NCI-H446 (cell line): ENCODE results near the gene SLC39A6.
"Not testable (repeated sequence)": the region's sequence is repeated elsewhere in the genome, so short reads cannot be mapped to it uniquely, and the experiment has no call there.

Source experiments
- DNase-seq, 2 experiments: peaks; one replicate each; lab custom pipeline; 2025; lab: John Stamatoyannopoulos, UW

Gene SLC39A6

DNA sequence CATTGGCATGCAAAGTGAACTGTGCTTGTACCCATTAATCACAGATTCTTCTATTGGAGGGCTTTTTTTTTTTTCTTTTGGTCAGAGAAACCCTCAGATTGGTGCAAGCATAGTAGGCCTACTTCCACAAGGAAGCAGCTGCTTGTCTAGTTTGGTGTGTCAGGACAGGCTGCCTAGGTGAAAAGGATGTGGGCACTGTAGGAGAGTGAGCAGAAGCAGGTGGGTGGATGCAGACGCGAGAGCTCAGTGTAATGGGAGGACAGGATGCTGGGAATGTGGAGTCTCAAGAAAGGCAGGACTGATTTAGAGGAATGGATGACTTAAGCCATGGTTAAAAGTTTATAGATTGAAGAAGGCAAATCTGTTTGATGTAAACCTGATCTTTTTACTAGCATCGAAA, 3.6 kb upstream of the SLC39A6 start:
- no peak for DNase-seq

DNA sequence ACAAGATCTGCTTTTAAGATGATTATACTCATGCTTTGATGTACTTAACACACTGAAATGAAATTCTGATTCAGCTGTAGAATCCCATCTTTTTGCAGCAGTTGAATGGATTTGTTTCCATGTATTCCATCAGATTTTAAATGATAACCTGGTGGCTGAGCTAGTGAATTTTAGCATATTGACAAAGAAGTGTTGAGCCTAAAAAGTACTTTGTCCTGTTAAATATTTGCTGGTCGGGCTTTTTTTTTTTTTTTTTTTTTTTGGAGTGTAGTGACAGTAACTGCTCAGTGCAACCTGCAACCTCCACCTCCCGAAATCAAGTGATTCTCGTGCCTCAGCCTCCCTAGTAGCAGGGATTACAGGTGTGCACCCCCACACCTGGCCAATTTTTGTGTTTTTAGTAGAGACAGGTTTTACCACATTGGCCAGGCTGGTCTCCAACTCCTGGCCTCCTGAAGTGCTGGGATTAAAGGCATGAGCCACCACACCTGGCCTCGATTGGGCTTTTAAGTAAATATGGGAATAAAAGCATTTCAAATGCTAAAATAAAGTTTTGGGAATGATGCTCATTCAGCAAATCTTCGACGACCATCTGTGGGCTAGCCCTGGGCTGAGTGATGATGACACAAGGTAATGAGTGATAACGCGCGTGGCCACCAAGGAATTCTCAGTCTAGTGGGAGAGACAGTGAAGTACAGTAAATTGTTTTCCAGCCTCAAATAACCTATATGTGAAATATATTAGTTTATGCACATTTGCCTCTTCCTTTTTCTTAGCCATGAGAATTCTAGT, 2.7 kb upstream of the SLC39A6 start:
- no peak for DNase-seq

DNA sequence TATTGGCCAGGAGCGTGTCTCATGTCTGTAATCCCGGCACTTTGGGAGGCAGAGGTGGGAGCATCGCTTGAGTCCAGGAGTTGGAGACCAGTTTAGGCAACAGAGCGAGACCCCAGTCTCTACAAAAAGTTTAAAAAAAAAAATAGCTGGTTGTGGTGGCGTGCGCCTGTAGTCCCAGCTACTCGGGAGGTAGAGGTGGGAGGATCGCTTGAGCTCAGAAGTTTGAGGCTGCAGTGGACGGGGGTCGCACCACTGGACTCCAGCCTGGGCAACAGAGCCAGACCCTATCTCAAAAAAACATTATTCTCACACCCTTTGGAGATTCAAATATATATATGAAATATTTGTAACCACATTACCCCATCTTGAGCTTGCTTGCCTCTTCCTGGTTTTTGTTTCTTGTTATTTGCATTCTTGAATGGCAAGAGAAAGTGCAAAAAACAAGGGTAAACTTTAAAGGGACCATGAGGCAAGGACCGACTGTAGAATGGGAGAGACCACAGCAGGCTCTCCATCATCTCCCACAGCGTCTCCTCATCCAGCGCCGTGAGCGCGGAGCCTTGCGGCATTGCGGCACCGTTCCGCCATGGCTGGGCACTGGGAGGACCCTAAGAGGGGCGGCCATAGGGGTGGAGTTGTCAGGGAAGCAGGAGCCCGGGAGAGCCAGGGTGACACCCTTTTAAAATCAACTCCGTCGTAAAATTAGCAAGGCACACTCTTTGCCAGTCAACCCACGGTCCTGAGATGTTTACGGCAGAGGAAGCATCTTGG, 1.9 kb upstream of the SLC39A6 start:
- no peak for DNase-seq

DNA sequence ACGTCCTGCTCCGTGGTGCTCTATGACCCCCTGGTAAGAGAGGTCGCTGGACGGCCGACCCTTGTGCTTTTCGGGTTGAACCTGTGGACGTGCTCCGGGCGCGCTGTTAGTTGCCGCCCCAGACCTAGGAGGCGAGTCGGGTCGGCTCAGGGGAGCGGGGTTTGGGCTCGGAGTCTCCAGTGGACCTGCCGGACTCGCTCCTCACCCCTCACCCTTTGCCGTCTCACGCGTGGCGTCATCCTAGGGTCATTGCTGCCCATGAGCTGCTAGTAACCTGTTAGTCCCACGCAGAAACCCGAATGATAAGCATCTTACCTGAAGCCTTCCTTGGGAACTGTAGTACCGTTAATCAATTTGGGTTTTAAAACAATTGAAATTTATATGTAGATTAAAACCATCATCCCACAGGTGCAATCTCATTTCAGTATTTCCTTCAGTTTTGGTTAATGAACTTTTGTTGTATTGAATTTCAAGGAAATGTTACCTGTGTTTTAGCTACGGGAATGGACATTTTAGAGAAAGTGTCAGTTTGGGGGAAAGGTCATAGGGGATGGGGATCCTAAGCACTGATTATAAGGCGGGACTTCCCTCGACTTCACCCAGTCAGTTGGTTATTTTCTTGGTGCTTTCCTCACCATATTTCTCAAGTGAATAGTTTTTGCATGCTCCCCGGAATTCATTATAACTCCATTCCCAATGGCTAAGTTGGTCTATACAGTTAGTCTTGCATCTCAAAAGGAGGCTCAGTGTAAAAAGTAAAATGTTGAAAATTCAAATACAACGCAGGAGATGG, 1.1 kb upstream of the SLC39A6 start:
- DNase-seq: no peak

DNA sequence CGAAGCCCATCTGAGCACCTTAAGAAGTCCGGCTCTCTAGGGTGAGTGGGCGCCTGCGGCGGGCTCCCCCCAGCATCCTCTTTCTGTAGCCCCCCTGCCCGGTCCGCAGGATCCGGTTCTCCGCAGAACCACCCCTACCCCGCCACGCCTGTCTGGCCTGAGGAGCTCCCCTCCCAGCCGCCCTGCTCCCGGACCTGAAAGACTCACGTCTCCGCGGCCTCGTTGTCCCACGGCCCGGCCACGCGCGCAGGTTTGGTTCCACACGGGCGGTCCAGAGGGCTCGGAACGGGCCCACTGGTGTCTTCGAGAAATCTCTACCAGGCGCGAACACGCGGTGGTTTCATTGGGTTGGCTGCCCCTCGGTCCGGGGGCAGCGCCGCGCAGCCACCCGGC, 237 bp downstream of the SLC39A6 start:
- no peak for DNase-seq

DNA sequence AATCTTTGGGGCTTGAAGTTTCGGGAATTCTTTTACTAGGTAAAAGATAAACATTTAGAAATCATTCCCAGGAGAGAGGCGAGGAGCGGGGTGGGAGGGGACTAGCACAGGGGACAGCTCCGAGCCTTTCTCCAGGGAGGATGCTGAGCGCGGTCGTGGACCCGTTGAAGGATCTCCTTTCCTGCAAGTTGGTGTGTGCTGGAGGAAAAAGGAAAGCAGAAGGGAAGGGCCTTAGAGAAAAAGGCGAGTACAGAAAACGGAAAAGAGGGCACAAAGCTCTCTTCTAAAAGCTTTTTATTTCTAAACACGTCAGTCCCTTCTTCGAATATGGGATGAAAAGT, 640 bp downstream of the SLC39A6 start:
- DNase-seq: no peak

DNA sequence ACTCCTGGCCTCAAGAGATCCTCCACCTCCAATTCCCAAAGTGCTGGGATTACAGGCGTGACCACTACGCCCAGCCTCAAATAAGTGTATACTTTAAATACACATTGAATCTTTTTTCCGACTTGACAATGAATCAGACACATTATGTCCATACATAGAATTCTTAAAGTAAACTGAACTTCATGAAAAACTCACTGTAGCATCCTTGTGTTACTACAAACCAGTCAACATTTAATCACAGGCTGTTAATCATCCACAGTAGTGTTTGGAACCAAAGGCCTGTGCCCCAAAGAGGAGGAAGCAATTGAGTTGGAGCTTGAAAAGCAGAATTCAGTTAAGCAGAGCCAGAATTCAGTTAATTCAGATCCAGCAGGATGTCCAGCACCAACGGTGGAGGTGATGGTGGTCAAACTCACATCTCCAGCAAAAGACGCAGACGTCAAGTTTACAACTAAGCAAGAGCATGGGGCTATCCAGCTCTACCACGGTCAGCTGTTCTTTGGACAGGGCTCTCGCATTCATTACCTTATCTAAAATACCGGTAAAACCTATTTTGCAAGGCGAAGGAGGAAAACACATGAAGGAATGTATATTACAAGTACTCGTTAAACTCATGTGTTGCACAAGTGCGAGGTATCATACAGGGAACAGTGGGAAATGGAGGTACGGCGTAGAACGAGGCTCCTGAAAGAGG, 1.2 kb downstream of the SLC39A6 start:
- no peak for DNase-seq

DNA sequence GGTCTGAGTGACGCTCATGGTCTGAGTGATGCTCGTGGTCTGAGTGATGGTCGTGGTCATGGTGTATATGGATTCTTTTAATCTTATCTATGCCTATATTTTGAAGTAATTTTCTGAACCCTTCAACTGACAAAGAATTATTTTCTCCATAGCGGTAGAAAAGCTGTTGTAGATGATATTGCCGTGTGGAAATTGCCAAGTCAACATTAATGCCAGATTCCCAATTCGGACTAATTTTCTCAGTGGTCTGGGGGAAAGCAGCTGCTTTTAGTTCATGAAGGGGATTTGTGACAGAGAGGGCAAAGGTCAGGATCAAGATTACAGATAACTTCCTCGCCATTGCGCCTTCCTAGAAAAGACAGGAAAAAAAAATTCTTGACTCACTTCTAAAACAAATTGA, 2.5 kb downstream of the SLC39A6 start:
- no peak for DNase-seq

DNA sequence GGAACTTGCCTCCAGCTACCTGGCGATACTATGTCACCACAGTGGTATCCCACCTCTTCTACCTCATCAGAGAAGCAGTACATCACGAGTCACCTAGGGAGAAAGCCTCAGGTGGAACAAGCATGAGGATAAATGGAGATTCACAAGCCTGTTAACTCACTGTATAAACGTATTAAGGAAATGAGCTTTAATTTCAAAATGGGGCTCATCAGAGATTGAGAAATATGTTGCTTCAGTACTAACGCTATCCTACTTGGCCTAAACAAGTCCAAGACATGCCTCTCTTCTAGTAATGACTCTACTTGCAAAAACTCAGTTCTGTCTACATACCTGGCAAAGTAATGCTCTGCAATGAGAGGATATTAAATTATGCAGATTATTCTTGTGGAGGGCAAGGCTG, 4.3 kb downstream of the SLC39A6 start:
- DNase-seq: no peak

DNA sequence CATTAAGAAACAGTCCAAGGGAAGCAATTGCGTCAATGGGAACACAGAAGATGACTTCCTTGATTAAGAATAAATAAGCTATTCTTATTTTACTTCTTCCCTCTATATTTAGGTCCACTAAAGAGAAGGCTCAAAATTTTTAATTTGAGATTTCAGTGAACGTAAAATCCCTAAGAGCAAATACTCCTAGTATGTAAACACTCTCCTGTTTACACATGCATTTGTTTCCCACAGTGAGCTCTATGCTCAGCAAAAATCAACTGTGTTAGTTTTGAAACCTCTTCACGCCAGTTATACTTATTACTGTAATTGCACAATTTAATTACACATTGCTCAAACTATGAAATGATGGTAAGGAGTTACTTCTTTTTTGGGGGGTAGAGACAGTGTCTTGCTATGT, 8.8 kb downstream of the SLC39A6 start:
- no peak for DNase-seq

DNA sequence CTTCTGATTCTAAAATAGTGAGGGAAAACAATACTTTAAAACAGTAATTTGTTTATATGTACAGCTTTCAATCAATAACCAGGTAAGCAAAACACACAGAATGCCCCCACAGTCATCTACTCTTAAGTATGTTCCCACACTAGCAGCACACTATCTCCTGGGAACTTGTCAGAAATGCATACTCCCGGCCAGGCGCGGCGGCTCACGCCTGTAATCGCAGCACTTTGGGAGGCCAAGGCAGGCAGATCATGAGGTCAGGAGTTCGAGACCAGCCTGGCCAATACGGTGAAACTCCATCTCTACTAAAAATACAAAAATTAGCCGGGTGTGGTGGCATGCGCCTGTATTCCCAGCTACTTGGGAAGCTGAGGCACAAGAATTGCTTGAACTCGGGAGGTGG, 12.4 kb downstream of the SLC39A6 start:
- not testable (repeated sequence) for DNase-seq

DNA sequence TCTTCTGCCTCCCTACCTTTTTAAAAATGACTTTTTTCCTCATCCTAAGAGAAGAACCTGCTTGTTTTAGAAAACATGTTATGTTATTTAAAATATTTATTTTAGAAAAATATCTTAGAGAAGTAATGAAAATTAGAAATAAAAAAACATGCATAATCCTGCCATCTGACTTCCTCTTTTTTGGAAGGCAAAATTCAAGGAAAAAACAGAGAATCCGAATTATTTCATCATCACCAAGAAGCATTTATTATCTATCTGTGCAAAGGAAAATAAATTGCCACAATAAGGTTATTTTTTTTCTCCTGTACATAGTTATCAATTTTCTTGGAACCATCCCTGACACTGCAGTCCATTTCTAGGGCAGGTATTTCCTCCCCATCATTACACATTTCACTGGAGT, 14.4 kb downstream of the SLC39A6 start:
- DNase-seq: no peak

DNA sequence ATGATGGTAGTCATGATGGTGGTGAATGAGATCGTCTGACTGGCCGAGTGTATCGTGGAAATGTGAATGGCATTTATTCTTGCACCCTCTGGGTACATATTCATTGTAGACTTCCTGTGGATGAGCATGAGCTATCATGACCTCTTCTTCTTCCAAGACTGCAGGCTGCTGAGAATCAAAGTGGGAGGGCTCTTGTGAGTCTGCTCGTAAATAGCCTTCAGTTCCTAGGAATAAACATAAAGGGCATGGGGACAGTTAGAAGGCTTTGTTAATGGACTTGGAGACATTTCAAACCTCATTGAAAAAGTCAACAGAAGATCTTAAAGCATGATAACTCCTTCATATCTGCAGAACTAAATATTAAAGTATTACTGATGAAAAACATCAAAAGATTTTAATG, 14.9 kb downstream of the SLC39A6 start:
- DNase-seq: no peak

DNA sequence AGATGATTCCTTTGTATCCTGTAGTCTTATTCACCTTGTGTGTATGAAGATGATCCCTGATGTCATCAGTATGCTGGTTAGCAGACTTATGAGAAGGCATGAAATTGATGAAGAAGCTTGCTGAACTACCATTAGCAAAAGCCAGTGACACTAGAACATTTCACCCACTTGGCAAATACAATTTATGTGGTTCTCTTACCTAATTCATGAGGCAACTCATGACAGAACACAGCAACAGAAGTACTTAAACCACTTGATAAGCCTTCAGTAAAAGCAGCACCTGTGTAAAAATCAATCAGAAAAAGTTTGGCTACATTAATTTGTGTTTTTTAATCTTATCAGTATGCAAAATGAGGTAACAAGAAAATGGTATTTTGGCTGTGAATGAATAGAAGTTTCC, 16.8 kb downstream of the SLC39A6 start:
- DNase-seq: no peak

DNA sequence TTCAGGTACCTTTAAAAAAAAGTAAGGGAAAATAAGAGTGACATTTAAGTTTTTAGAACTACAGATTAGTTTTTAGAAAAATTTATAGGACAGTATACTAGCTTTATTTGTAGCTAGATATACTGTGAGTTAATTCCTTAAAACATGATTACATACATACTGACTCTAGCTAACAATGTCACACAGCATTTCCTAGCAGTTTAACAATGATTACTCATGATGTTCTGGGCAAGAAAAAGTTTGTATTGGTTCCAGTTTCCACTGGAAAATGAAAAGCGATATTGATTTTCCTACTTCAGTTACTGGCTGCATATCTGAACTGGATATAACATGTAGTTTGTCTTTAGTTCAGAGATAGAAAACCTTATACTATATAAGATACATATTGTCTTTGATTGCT, 19.4 kb downstream of the SLC39A6 start:
- DNase-seq: no peak

DNA sequence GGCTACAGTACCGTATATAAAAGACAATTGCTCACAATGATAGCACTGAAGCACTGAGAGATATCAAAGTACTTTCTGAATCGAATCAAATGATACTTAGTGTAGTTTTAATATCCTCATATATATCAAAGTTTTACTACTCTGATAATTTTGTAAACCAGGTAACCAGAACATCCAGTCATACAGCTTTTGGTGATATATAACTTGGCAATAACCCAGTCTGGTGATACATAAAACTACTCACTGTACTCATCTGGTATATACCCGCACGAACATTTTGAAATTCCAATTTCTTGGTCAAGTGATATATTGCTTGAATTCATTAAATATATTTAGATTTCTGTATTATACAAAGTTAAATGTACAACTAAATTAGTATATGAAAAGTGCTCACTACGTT, 20.5 kb downstream of the SLC39A6 start:
- DNase-seq: no peak

DNA sequence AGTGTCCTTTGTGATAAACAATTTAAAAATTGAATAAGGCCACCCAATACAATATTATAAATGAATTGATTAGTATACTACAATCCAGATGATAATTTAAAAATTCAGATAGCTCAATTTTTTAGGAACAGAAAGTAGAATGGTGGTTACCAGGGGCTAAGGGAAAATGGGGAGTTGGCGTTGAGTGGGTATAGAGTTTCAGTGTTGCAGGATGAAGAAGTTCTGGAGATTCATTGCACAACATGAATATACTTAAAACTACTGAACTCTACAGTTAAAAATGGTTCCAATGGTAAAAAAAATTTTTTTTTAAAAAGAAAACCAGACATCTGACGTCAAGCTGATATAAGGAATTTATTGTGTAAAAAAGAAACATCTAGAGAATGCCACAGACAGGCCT, 20.9 kb downstream of the SLC39A6 start:
- no peak for DNase-seq

DNA sequence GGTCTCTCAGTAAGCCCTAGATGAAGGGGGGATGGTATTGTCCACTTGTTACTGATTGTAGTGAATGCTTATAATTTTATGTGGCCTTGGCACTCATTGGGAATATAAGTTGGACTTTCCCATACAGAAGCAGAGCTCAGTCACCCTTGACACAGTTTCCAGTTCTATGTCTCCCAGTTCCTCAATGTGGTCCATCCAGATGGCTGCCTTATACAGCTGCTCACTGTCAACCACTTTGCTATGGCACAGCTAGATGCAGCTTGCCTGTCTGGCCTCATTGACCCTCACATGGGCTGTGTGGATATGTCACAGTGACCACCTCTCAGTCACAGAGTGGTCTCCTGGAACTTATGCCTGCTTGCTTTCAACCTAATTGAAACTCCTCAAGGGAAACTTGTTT, 21.7 kb downstream of the SLC39A6 start:
- DNase-seq: no peak

DNA sequence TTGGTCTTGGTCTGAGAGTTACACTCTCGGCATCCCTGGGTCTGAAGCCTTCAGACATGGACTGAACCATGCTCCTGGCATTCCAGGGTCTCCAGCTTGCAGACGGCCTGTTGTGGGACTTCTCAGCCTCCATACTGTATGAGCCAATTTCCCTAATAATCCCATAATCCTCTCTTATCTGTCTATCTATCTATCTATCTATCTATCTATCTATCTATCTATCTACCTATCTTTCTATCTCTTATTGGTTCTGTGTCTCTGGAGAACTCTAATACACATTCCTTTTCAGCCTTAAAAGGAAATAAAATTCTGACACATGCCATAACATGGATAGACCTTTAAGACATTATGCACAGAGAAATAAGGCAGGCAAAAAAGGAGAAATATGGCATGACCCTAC, 24.4 kb downstream of the SLC39A6 start:
- no peak for DNase-seq

DNA sequence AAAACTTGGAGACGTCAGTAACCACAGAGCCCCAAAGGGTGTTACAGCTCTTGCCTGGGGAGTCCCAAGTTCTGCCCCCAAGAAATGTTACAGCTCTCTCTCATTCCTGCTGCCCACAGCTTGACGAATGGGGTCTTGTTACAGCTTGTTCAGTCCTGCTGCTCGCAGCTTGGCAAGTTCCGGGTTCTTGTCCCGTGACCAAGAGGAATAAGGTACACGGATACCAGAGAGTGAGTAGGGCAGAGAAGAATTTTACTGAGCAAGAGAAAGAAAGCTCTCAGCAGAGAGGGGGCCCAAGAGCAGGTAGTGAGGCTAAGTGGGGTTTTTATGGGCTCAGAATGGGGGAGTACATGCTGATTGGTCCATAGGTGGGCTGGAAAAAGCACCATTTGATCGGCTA, 27.2 kb downstream of the SLC39A6 start:
- no peak for DNase-seq

DNA sequence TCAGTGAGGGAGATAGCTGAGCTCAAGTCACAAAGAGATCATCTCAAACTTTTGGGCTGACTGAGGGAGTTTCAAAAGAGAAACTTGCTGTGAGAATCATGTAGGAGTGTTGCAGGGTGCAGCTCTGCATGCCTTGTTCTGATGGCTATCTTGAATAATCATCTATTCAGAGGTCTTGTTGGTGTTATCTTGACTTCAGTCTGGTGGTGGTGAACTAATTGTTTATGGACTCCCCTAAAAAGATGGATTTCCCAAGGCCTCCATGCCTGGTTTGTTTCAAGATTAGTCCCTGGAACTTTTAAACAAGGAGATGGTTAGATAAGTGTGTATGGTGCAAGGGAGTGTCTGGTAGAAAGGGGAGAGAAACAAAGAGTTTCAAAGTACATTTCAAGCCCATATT, 29.8 kb downstream of the SLC39A6 start:
- no peak for DNase-seq

DNA sequence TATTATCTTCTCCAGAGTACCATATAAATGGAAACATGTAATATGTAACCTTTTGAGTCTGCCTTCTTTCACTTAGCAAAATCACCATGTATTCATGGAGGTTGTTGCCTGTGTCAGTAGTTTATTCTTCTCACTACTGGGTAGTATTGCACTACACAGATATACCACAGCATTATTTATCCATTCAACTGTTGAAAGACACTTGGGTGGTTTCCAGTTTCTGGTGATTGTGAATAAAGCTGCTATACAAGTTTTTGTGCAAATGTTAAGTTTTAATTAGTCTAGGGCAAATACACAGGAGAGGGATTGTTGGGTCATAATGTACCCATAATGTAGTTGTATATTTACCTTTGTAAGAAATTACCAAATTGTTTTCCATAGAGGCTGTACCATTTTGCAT, 32.2 kb downstream of the SLC39A6 start:
- DNase-seq: no peak
